HepG2 (cell line): Measurements from ENCODE around the gene TMC8. TPM values are rescaled to one million over a fixed set of nuclear protein-coding genes. Genes with fewer than 3 reads are reported as not detected.

Experiments used
- BCL6 ChIP-seq: IDR thresholded peaks from 2 replicates; pipeline ENCODE4 v1.6.1; 2016; ENCODE audit warnings: missing genetic modification reagents, missing compliant biosample characterization
- BORCS8-MEF2B ChIP-seq: sonication (generic); formaldehyde crosslinking; IDR thresholded peaks from 2 replicates; pipeline ENCODE4 v1.8.0; 2022; ENCODE audit warnings: mild to moderate bottlenecking, missing genetic modification reagents
- BRCA1 ChIP-seq: sonication (generic); formaldehyde crosslinking; IDR thresholded peaks from 2 replicates; pipeline ENCODE4 v1.4.0; 2020; ENCODE audit warnings: missing genetic modification reagents
- HOXA9 ChIP-seq: sonication (generic); formaldehyde crosslinking; IDR thresholded peaks from 2 replicates; pipeline ENCODE4 v1.8.1; 2022; ENCODE audit warnings: missing genetic modification reagents, mild to moderate bottlenecking, moderate library complexity, borderline replicate concordance
- KAT7 ChIP-seq: IDR thresholded peaks from 2 replicates; pipeline ENCODE4 v1.6.1; 2018; ENCODE audit warnings: borderline replicate concordance, missing compliant biosample characterization
- KDM2A ChIP-seq: sonication (generic); formaldehyde crosslinking; IDR thresholded peaks from 2 replicates; pipeline ENCODE4 v1.4.0; 2020; ENCODE audit warnings: low read depth, missing genetic modification reagents, borderline replicate concordance
- KMT2B ChIP-seq: IDR thresholded peaks from 2 replicates; pipeline ENCODE4 v1.6.1; 2016; ENCODE audit warnings: missing genetic modification reagents, missing compliant biosample characterization
- NRL ChIP-seq: sonication (generic); formaldehyde crosslinking; IDR thresholded peaks from 2 replicates; pipeline ENCODE4 v1.5.0; 2020; ENCODE audit warnings: missing genetic modification reagents, mild to moderate bottlenecking, moderate library complexity, borderline replicate concordance
- PCBP2 ChIP-seq: fragments of 200-400 bp; formaldehyde crosslinking; optimal IDR thresholded peaks from 2 replicates; pipeline ENCODE3; 2018; ENCODE audit warnings: low read length, low read depth; ENCODE audit not compliant: poor library complexity, severe bottlenecking
- SPEN ChIP-seq: sonication (generic); formaldehyde crosslinking; IDR thresholded peaks from 2 replicates; pipeline ENCODE4 v1.5.1; 2020; ENCODE audit warnings: low read depth, mild to moderate bottlenecking, missing genetic modification reagents
- TCF7L2 ChIP-seq: IDR thresholded peaks from 2 replicates; pipeline ENCODE4 v1.6.1; 2011; ENCODE audit warnings: mild to moderate bottlenecking, low read depth, low read length, moderate library complexity
- ZBTB8A ChIP-seq: sonication (generic); formaldehyde crosslinking; IDR thresholded peaks from 2 replicates; pipeline ENCODE4 v1.4.0; 2020; ENCODE audit warnings: mild to moderate bottlenecking, low read depth, missing genetic modification reagents, borderline replicate concordance
- ZC3H13 ChIP-seq: sonication (generic); formaldehyde crosslinking; IDR thresholded peaks from 2 replicates; pipeline ENCODE4 v1.8.1; 2023; ENCODE audit warnings: mild to moderate bottlenecking, missing genetic modification reagents, moderate library complexity
- ZHX1 ChIP-seq: sonication (generic); formaldehyde crosslinking; IDR thresholded peaks from 2 replicates; pipeline ENCODE4 v1.8.1; 2022; ENCODE audit warnings: low read depth, mild to moderate bottlenecking, missing genetic modification reagents
- ZMAT3 ChIP-seq: sonication (generic); formaldehyde crosslinking; conservative IDR thresholded peaks from 2 replicates; pipeline ENCODE4 v1.7.0; 2021; ENCODE audit warnings: missing genetic modification reagents
- ZNF331 ChIP-seq: sonication (generic); formaldehyde crosslinking; IDR thresholded peaks from 2 replicates; pipeline ENCODE4 v1.4.0; 2020; ENCODE audit warnings: missing genetic modification reagents
- ZNF367 ChIP-seq: sonication (generic); formaldehyde crosslinking; IDR thresholded peaks from 2 replicates; pipeline ENCODE4 v1.4.0; 2020; ENCODE audit warnings: missing genetic modification reagents, borderline replicate concordance
- ZNF644 ChIP-seq: IDR thresholded peaks from 2 replicates; pipeline ENCODE4 v1.6.1; 2016; ENCODE audit warnings: low read depth
- ZNF660 ChIP-seq: sonication (generic); formaldehyde crosslinking; IDR thresholded peaks from 2 replicates; pipeline ENCODE4 v1.5.1; 2020; ENCODE audit warnings: mild to moderate bottlenecking, low read depth, missing genetic modification reagents, borderline replicate concordance
- polyA plus RNA-seq, 8 experiments: library from polyadenylated mRNA; depleted of rRNA in 3 of 8; stranded (reverse) in 7 of 8; unstranded in 1 of 8; fragments of >200 nt; fragmentation: Illumina TruSeq in 4 of 8; extraction: Trizol in 4 of 8; gene quantifications; 2 replicates each; pipeline versions ENCODE4 v1.2.1 to v1.2.3, GENCODE V29; 2011 to 2016; ENCODE audit warnings: low read depth in 4 of 8, missing spikeins in 1 of 8, mixed read lengths in 1 of 8; ENCODE audit not compliant: insufficient read depth in 1 of 8
- total RNA-seq, 5 experiments: library from RNA; depleted of rRNA; stranded (reverse); fragments of >200 nt; fragmentation: Illumina TruSeq; extraction: Trizol; gene quantifications; 2 replicates each; pipeline ENCODE4 v1.2.3, GENCODE V29; 2016; ENCODE audit warnings: low read depth in 1 of 5
- TF ChIP-seq, protein P1 (sequence below): sonication (generic); formaldehyde crosslinking; IDR thresholded peaks from 2 replicates; pipeline ENCODE4 v1.4.0; 2020; ENCODE audit warnings: missing genetic modification reagents
- TF ChIP-seq, protein P2 (sequence below): sonication (generic); formaldehyde crosslinking; IDR thresholded peaks from 2 replicates; pipeline ENCODE4 v1.4.0; 2020; ENCODE audit warnings: missing genetic modification reagents

Gene TMC8
- total and polyA plus RNA-seq, 2 of the 13 experiments (the other 11 are each of a cell fraction or from before 2014, with no cell fraction given), result 0.53 to 7.8 TPM

- TF ChIP-seq, protein P1, sequence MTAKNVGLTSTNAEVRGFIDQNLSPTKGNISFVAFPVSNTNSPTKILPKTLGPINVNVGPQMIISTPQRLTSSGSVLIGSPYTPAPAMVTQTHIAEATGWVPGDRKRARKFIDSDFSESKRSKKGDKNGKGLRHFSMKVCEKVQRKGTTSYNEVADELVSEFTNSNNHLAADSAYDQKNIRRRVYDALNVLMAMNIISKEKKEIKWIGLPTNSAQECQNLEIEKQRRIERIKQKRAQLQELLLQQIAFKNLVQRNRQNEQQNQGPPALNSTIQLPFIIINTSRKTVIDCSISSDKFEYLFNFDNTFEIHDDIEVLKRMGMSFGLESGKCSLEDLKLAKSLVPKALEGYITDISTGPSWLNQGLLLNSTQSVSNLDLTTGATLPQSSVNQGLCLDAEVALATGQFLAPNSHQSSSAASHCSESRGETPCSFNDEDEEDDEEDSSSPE (CRISPR knock-in tag), result no peak
- TF ChIP-seq BORCS8-MEF2B (CRISPR knock-in tag), result no peak
- TF ChIP-seq PCBP2, result no peak
- TF ChIP-seq ZHX1 (CRISPR knock-in tag), result no peak
- no peak for TF ChIP-seq KAT7 (CRISPR knock-in tag)
- no peak for TF ChIP-seq ZNF331 (CRISPR knock-in tag)
- TF ChIP-seq HOXA9 (CRISPR knock-in tag), result no peak
- no peak for TF ChIP-seq NRL
- no peak for TF ChIP-seq ZNF644 (CRISPR knock-in tag)
- TF ChIP-seq TCF7L2, result no peak
- TF ChIP-seq, protein P2, sequence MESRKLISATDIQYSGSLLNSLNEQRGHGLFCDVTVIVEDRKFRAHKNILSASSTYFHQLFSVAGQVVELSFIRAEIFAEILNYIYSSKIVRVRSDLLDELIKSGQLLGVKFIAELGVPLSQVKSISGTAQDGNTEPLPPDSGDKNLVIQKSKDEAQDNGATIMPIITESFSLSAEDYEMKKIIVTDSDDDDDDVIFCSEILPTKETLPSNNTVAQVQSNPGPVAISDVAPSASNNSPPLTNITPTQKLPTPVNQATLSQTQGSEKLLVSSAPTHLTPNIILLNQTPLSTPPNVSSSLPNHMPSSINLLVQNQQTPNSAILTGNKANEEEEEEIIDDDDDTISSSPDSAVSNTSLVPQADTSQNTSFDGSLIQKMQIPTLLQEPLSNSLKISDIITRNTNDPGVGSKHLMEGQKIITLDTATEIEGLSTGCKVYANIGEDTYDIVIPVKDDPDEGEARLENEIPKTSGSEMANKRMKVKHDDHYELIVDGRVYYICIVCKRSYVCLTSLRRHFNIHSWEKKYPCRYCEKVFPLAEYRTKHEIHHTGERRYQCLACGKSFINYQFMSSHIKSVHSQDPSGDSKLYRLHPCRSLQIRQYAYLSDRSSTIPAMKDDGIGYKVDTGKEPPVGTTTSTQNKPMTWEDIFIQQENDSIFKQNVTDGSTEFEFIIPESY, result peak; percentile 70
- 0 out of 2 replicates have a peak, but pooled peaks have one; percentile 23 for TF ChIP-seq ZC3H13 (CRISPR knock-in tag)
- no peak for TF ChIP-seq KMT2B (CRISPR knock-in tag)
- TF ChIP-seq KDM2A, result peak; percentile 23; the same call in 1 of the 2 replicates
- no peak for TF ChIP-seq ZNF367 (CRISPR knock-in tag)
- TF ChIP-seq BRCA1 (CRISPR knock-in tag), result no peak
- no peak for TF ChIP-seq SPEN (CRISPR knock-in tag)
- TF ChIP-seq ZBTB8A (CRISPR knock-in tag), result no peak
- TF ChIP-seq ZNF660 (CRISPR knock-in tag), result no peak
- TF ChIP-seq ZMAT3 (CRISPR knock-in tag), result no peak
- TF ChIP-seq BCL6 (CRISPR knock-in tag), result no peak
Observed at GRCh38 chr17:78142119-78142861, 11.7 kb downstream of the TMC8 start (continued).
